Posterior vena cava (tissue), 2 donors: ENCODE data around the gene AFF3. TPM values are rescaled to one million over a fixed set of nuclear protein-coding genes. Genes with fewer than 3 reads are reported as not detected.

Experiments
- DNase-seq: peaks from one replicate; pipeline ENCODE4 v3.0.0-alpha.2; 2020; ENCODE audit warnings: low spot score
- intact Hi-C, 2 donors: fragments of 100-400 bp; cut with DNase I; formaldehyde crosslinking; loops; one replicate each; pipeline versions ENCODE4 v1.14.1 to v1.14.2; 2022 to 2023
- total RNA-seq, 2 donors: library from RNA; stranded (reverse); fragmentation: NEBNext Ultra II Directional; extraction: Animal tissue kit (Norgen Biotek cat#: 25700); gene quantifications; one replicate each; pipeline ENCODE4 v1.2.1, GENCODE V29; 2021
- donor health status: DM: yes; HTN: yes; CAD: no.
- donor health status: DM: yes; HTN: yes; CAD: no.

Gene AFF3
- total RNA-seq, 2 donors from 2014 or later = 15.5 to 26.4 TPM

- no peak for DNase-seq
- intact Hi-C loops = no loop called here
Observed at GRCh38 chr2:99833586-99834201, 308.7 kb downstream of the AFF3 start.

- intact Hi-C loops = no loop called here
- no peak for DNase-seq
Observed at GRCh38 chr2:99832926-99833325, 309.5 kb downstream of the AFF3 start.

- DNase-seq = no peak
- intact Hi-C loops = no loop called here
Observed at GRCh38 chr2:99831772-99832171, 310.6 kb downstream of the AFF3 start.

- intact Hi-C loops = no loop called here
- DNase-seq = no peak
Observed at GRCh38 chr2:99827296-99827999, 314.9 kb downstream of the AFF3 start.

DNA sequence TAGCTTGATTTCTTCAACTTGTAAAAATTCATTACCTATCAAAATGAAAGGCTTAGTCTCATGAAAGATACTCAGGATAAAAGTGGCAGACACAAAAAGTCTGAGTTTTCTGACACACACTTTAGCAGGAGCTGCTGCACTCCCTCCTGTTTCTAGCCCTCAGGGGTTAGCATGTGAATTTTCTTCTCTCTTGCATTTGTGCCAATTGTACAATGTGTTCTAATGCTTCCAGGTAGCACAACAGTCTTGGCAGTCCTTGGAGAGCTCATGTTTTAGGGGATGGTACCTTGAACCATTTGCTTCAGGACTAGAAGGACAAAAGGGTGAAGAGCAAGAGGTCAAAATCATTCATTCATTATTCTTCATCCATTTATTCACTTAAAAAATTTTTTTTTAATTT lies 316.8 kb downstream of the AFF3 start:
- DNase-seq = no peak
- intact Hi-C loops = no loop called here

GRCh38 chr2:99824758-99825157 lies 317.6 kb downstream of the AFF3 start:
- DNase-seq = no peak
- intact Hi-C loops = no loop called here

DNA sequence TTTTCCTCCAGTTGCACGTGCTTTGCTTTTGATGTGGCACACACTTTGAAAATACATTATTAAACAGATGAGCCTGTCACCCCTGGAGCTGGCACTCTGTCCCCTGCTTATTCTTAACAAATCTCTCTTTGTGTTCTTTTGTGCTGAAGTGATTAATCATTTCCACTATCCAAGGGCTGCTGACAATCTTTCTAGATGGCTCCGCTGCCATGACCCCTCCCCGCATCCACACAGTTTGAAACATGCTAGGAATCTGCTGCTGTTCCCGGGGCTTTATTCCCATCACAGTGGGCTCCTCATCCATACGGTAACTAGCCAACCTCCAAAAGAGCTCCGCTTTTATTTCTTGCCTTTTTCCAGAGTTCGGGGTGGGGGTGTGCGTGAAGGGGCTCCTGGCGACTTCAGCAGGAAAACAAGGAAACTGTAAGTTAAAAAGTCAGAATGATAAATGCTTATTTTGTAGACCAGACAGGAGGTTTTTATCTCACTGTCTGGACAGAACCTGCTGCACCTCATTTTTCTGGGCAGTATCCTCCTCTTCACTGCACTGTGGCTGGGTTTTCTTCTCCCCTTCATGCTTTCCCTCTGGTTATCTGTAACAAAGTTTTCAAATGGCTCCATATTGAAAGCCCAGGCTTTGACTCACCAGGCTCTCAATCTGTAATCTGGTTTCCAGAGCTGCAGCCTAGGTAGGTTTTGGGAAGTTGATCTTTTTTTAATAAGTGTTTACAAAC lies 319.7 kb downstream of the AFF3 start:
- intact Hi-C loops = no loop called here

GRCh38 chr2:99821984-99822383 lies 320.4 kb downstream of the AFF3 start:
- intact Hi-C loops = no loop called here
- DNase-seq = no peak

More for the DNA sequence above, 319.7 kb downstream of the AFF3 start:
- DNase-seq = no peak

- no peak for DNase-seq
- intact Hi-C loops = no loop called here
Observed at GRCh38 chr2:99821572-99821971, 320.8 kb downstream of the AFF3 start.

GRCh38 chr2:99821039-99821438 lies 321.4 kb downstream of the AFF3 start:
- intact Hi-C loops = no loop called here
- DNase-seq = no peak

GRCh38 chr2:99819766-99820165 lies 322.6 kb downstream of the AFF3 start:
- intact Hi-C loops = no loop called here
- DNase-seq = no peak

DNA sequence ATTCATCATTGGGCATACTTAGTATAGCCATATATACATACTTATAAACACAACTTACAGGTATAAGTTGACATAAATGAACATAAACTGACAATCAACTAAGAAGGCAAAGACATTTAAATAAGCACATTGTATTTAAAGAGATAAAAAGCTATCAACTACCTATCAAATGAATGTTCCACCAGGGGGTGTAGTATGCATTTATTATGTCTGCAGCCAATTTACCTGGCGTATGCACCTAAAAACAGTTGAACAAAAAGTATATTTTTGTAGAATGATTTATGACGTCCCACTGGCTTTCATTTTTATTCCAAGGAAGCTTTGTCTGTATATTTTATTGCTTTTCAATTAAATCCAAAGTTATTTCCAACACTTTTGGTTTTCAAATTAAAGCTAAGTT lies 323.5 kb downstream of the AFF3 start:
- intact Hi-C loops = no loop called here
- no peak for DNase-seq

GRCh38 chr2:99816908-99817307 lies 325.5 kb downstream of the AFF3 start:
- intact Hi-C loops = no loop called here
- no peak for DNase-seq

DNA sequence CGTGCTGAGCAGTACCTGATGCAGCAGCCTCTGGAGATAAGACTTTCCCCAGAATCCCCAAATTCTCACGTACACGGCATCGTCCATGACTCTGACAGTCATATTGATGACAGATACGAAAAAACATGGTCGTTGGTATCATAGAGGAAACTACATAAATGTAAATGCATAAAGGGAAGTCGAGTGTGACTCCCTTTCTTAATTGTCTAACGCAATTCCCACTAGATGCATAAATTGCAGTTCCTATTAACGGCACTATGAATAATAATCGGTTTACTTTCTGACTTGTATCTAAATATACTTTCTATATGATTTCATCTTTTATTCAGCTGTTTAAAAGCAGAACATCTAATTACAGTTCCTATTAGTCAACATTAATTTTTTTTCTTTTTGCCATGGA lies 330.0 kb downstream of the AFF3 start:
- intact Hi-C loops = no loop called here
- DNase-seq = no peak

DNA sequence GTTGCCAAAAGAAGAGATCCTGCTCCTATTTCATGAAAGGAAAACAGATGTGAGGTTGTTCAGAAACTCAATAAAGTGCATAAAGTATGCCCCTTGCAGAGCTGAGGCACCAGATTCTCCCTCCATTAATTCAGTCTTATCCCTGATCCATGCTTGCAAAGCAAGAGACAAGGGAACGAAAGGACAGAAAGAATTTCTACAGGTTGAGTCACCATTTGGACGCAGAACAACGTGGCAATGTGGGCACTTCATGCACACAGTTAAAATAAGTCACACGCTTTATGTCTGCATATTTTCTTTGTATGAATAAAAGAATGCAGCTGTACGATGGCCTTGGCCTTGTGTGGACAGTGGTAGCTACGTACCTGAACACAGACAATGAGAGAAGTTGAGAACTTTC lies 330.8 kb downstream of the AFF3 start:
- DNase-seq = no peak
- intact Hi-C loops = no loop called here

DNA sequence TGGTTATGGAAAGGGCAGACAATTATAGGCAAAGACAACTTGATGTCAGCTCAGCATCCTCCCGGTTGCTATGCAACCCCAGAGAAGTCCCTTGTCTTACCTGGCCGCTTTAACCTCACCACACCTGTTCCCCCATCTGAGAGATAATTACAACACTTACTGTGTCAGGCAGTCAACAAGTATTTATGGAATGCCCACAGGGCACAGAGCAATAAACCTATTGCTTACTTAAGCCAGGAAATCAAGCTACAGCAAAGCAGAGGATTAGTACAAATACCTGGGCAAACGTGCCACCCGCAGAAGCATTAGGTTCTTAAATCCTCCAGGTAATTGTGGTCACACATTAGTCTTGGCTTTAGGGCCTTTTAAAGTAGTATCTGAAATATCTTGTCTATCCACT lies 332.2 kb downstream of the AFF3 start:
- intact Hi-C loops = no loop called here
- no peak for DNase-seq

DNA sequence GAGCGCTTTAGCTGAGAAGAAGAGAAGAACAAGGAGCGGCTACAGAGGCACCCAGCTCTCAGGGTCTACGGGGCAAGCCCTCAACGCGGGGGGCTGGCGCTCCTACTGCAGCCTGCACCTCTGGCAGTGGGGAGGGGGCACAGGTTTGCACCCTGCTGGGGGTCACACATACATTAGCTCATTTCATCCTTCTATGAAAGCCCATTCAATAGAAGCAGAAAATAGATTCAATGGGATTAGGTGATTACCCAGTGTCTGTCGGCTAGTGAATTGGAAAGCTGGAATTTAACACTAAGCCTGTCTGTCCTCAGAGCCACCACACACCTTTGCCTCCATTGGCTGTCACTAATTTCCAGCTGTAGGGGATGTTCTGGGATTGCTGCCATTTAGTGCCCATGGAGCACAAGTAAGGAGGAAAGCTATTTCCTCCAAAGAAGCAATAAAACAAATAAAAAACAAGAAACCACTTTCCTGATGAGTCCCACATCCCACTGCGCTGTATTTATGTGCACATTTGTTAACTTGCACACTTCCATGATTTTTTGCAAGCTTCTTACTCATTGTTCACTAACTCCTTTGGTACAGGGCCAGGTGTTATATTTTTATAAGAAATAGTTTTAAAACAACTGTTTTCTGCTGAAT lies 333.0 kb downstream of the AFF3 start:
- intact Hi-C loops = loop anchor here in 1 of 2 donors (10.0 kb wide), 1 partner anchor 795 kb away; no protein-coding TSS in a partner anchor
- no peak for DNase-seq

- intact Hi-C loops = loop anchor here in 1 of 2 donors (10.0 kb wide), 1 partner anchor 794 kb away; no protein-coding TSS in a partner anchor
- no peak for DNase-seq
Observed at GRCh38 chr2:99808361-99809200, 333.8 kb downstream of the AFF3 start.

- no peak for DNase-seq
- intact Hi-C loops = loop anchor here in 1 of 2 donors (10.0 kb wide), 1 partner anchor 792 kb away; no protein-coding TSS in a partner anchor
Observed at GRCh38 chr2:99806758-99807157, 335.6 kb downstream of the AFF3 start.
